Liver (tissue), 9 donors: Measurements from ENCODE around the gene UFM1. TPM values are rescaled to one million over a fixed set of nuclear protein-coding genes. Genes with fewer than 3 reads are reported as not detected.

Experiments used
- DNase-seq: peaks from one replicate; pipeline ENCODE4 v3.0.0-alpha.2; 2017; ENCODE audit warnings: low spot score
- H3K27ac ChIP-seq, 2 donors: one replicate each; pipeline ENCODE4 v1.7.0; 2013; ENCODE audit warnings: inconsistent platforms in 2 of 2, low read length in 2 of 2, control low read depth in 1 of 2, low read depth in 1 of 2, mild to moderate bottlenecking in 1 of 2
- H3K27me3 ChIP-seq, 4 donors: one replicate each; pipeline versions ENCODE4 v1.6.1 to v1.7.0; 2013; ENCODE audit warnings: low read length in 3 of 4, inconsistent platforms in 1 of 4, mild to moderate bottlenecking in 1 of 4, moderate library complexity in 1 of 4; ENCODE audit not compliant: control insufficient read depth in 4 of 4, insufficient read depth in 4 of 4
- H3K36me3 ChIP-seq, 4 donors: one replicate each; pipeline versions ENCODE4 v1.6.1 to v1.7.0; 2013; ENCODE audit warnings: low read length in 3 of 4, mild to moderate bottlenecking in 3 of 4, low read depth in 1 of 4, moderate library complexity in 1 of 4; ENCODE audit not compliant: control insufficient read depth in 4 of 4, insufficient read depth in 3 of 4
- H3K4me1 ChIP-seq, 4 donors: one replicate each; pipeline versions ENCODE4 v1.6.1 to v1.7.0; 2013; ENCODE audit warnings: low read length in 3 of 4, mild to moderate bottlenecking in 3 of 4, moderate library complexity in 1 of 4; ENCODE audit not compliant: control insufficient read depth in 4 of 4, insufficient read depth in 4 of 4
- H3K4me3 ChIP-seq, 3 donors: one replicate each; pipeline versions ENCODE4 v1.6.1 to v1.7.0; 2013; ENCODE audit warnings: low read length in 3 of 3, control low read depth in 1 of 3, low read depth in 1 of 3, mild to moderate bottlenecking in 1 of 3
- H3K9ac ChIP-seq, 2 donors: one replicate each; pipeline ENCODE4 v1.7.0; 2013; ENCODE audit warnings: low read length in 2 of 2, mild to moderate bottlenecking in 2 of 2, moderate library complexity in 2 of 2, control low read depth in 1 of 2, low read depth in 1 of 2
- H3K9me3 ChIP-seq, 4 donors: one replicate each; pipeline versions ENCODE4 v1.6.1 to v1.7.0; 2013; ENCODE audit warnings: low read length in 3 of 4; ENCODE audit not compliant: control insufficient read depth in 4 of 4
- ATF3 ChIP-seq: IDR thresholded peaks from 2 replicates; pipeline ENCODE4 v1.6.1; 2016; ENCODE audit warnings: antibody characterized with exemption
- EGR1 ChIP-seq, 2 donors: IDR thresholded peaks; 2 replicates each; pipeline ENCODE4 v1.6.1; 2016 to 2018; ENCODE audit warnings: antibody characterized with exemption in 2 of 2, low read depth in 2 of 2
- FOXA1 ChIP-seq: IDR thresholded peaks from 2 replicates; pipeline ENCODE4 v1.6.1; 2016; ENCODE audit warnings: antibody characterized with exemption
- FOXA2 ChIP-seq: IDR thresholded peaks from 2 replicates; pipeline ENCODE4 v1.6.1; 2016; ENCODE audit warnings: antibody characterized with exemption
- GABPA ChIP-seq, 2 donors: IDR thresholded peaks in 1 of 2; conservative IDR thresholded peaks in 1 of 2; 2 replicates each; pipeline ENCODE4 v1.6.1; 2016; ENCODE audit warnings: antibody characterized with exemption in 2 of 2, mild to moderate bottlenecking in 1 of 2, moderate library complexity in 1 of 2
- JUND ChIP-seq, 2 donors: IDR thresholded peaks; 2 replicates each; pipeline ENCODE4 v1.6.1; 2016; ENCODE audit warnings: antibody characterized with exemption in 2 of 2
- RAD21 ChIP-seq, 2 donors: IDR thresholded peaks; 2 replicates each; pipeline ENCODE4 v1.6.1; 2016; ENCODE audit warnings: antibody characterized with exemption in 2 of 2, mild to moderate bottlenecking in 2 of 2
- SP1 ChIP-seq: IDR thresholded peaks from 2 replicates; pipeline ENCODE4 v1.6.1; 2018; ENCODE audit warnings: antibody characterized with exemption, mild to moderate bottlenecking
- TAF1 ChIP-seq: conservative IDR thresholded peaks from 2 replicates; pipeline ENCODE4 v1.6.1; 2016; ENCODE audit warnings: antibody characterized with exemption, mild to moderate bottlenecking
- YY1 ChIP-seq: IDR thresholded peaks from 2 replicates; pipeline ENCODE4 v1.6.1; 2016; ENCODE audit warnings: antibody characterized with exemption, mild to moderate bottlenecking
- WGBS: extraction: QIAGEN DNeasy Blood & Tissue Kit; methylation state at CpG from one replicate; pipeline ENCODE4 v1.1.7; 2013; 5-methylcytosine and 5-hydroxymethylcytosine counted together
- polyA plus RNA-seq, 2 donors: library from polyadenylated mRNA; stranded (reverse) in 1 of 2; unstranded in 1 of 2; fragments of 200-250 nt in 1 of 2; fragments of >200 nt in 1 of 2; fragmentation: Nextera tagmentation in 1 of 2; extraction: Ambion mirVana in 1 of 2; gene quantifications; one replicate each; pipeline versions ENCODE4 v1.2.1 to v1.2.3, GENCODE V29; 2013 to 2015
- total RNA-seq, 2 donors: library from RNA; depleted of rRNA; stranded (reverse); fragments of >200 nt; gene quantifications; one replicate each; pipeline ENCODE4 v1.2.3, GENCODE V29; 2014
- TF ChIP-seq, protein P1 (sequence below): IDR thresholded peaks from 2 replicates; pipeline ENCODE4 v1.6.1; 2016; ENCODE audit warnings: antibody characterized with exemption
- TF ChIP-seq, protein P2 (sequence below): IDR thresholded peaks from 2 replicates; pipeline ENCODE4 v1.6.1; 2016; ENCODE audit warnings: antibody characterized with exemption, mild to moderate bottlenecking
- TF ChIP-seq, protein P3 (sequence below): fragments of 150-350 bp; IDR thresholded peaks from 2 replicates; pipeline ENCODE4 v1.5.1; 2017; ENCODE audit warnings: improper control_type of control experiment, low read depth, low read length; ENCODE audit not compliant: missing input control
- donor health status: healthy.
- donor health status: healthy.
- donor health status: healthy.
- donor health status: healthy.
- donor health status: healthy.

UFM1 gene
- total and polyA plus RNA-seq, 4 donors = 24.3 to 45.7 (median 32.4) TPM

DNA sequence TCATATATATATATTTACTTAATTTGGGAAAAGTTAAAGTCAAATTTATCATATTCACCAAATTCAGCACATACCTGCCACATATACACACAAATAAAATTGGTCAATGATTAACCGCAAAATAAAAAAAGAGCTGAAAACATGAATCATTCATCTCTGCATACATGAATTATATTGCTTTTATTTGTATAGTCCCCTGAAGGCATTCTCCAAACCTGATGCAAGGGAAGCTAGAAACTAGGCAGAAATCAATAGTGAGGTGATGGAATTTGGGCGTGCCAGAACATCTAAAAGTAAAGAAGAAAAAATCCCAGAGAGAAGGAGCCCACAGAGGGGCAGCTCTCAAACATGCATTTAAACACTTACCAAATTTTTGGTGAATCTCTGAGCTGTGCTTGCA is 60.1 kb downstream of the UFM1 start:
- WGBS = 90% methylated on average over 2 of the region's 2 CpGs

GRCh38 chr13:38412266-38412665 is 62.6 kb downstream of the UFM1 start:
- Histone ChIP-seq H3K36me3 (no peaks in the 10 kb centered on the region), H3K4me1 (no peaks in the 10 kb centered on the region), H3K9me3 (no peaks in the 10 kb centered on the region), H3K9ac (no peak overlapping the region), H3K27ac (no peak overlapping the region), H3K27me3 (peaks cover 0 to 3% (median 0%) of the 10 kb centered on the region in 4 donors), H3K4me3 (no peak overlapping the region)
- DNase-seq = no peak
- WGBS = 61% methylated on average over 1 of the region's 1 CpG
- TF ChIP-seq, protein P1, sequence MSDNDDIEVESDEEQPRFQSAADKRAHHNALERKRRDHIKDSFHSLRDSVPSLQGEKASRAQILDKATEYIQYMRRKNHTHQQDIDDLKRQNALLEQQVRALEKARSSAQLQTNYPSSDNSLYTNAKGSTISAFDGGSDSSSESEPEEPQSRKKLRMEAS = no peak
- TF ChIP-seq FOXA2 (no peak), EGR1 (IDR thresholded peaks at IDR 0.05; ENCODE audit: low read depth in 2 of 2) (no peak), RAD21 (IDR thresholded peaks at IDR 0.05) (no peak), SP1 (no peak), YY1 (no peak), FOXA1 (no peak), GABPA (IDR thresholded peaks at IDR 0.05 in 1 of 2, conservative IDR thresholded peaks at IDR 0.05 in 1 of 2) (no peak), TAF1 (no peak)
- TF ChIP-seq, protein P2, sequence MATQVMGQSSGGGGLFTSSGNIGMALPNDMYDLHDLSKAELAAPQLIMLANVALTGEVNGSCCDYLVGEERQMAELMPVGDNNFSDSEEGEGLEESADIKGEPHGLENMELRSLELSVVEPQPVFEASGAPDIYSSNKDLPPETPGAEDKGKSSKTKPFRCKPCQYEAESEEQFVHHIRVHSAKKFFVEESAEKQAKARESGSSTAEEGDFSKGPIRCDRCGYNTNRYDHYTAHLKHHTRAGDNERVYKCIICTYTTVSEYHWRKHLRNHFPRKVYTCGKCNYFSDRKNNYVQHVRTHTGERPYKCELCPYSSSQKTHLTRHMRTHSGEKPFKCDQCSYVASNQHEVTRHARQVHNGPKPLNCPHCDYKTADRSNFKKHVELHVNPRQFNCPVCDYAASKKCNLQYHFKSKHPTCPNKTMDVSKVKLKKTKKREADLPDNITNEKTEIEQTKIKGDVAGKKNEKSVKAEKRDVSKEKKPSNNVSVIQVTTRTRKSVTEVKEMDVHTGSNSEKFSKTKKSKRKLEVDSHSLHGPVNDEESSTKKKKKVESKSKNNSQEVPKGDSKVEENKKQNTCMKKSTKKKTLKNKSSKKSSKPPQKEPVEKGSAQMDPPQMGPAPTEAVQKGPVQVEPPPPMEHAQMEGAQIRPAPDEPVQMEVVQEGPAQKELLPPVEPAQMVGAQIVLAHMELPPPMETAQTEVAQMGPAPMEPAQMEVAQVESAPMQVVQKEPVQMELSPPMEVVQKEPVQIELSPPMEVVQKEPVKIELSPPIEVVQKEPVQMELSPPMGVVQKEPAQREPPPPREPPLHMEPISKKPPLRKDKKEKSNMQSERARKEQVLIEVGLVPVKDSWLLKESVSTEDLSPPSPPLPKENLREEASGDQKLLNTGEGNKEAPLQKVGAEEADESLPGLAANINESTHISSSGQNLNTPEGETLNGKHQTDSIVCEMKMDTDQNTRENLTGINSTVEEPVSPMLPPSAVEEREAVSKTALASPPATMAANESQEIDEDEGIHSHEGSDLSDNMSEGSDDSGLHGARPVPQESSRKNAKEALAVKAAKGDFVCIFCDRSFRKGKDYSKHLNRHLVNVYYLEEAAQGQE = no peak
- TF ChIP-seq, protein P3, sequence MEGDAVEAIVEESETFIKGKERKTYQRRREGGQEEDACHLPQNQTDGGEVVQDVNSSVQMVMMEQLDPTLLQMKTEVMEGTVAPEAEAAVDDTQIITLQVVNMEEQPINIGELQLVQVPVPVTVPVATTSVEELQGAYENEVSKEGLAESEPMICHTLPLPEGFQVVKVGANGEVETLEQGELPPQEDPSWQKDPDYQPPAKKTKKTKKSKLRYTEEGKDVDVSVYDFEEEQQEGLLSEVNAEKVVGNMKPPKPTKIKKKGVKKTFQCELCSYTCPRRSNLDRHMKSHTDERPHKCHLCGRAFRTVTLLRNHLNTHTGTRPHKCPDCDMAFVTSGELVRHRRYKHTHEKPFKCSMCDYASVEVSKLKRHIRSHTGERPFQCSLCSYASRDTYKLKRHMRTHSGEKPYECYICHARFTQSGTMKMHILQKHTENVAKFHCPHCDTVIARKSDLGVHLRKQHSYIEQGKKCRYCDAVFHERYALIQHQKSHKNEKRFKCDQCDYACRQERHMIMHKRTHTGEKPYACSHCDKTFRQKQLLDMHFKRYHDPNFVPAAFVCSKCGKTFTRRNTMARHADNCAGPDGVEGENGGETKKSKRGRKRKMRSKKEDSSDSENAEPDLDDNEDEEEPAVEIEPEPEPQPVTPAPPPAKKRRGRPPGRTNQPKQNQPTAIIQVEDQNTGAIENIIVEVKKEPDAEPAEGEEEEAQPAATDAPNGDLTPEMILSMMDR = no peak

More for the DNA sequence above, 60.1 kb downstream of the UFM1 start:
- no peak for DNase-seq
- H3K27ac ChIP-seq = no peak overlapping the region
- TF ChIP-seq JUND (IDR thresholded peaks at IDR 0.05) (no peak), ATF3 (no peak), EGR1 (IDR thresholded peaks at IDR 0.05; ENCODE audit: low read depth in 2 of 2) (no peak)
- TF ChIP-seq, protein P2 = no peak
- TF ChIP-seq, protein P3 = no peak
- H3K4me3 ChIP-seq = no peak overlapping the region
- H3K9me3 ChIP-seq = no peaks in the 10 kb centered on the region
- no peak overlapping the region for H3K9ac ChIP-seq
- no peaks in the 10 kb centered on the region for H3K4me1 ChIP-seq
- H3K36me3 ChIP-seq = no peaks in the 10 kb centered on the region
- peaks cover 0 to 3% (median 0%) of the 10 kb centered on the region in 4 donors for H3K27me3 ChIP-seq
